K562 (cell line): ENCODE measurements around the gene CHCHD10. TPM values are rescaled to one million over a fixed set of nuclear protein-coding genes. Genes with fewer than 3 reads are reported as not detected.

Source experiments
- ATAC-seq: fragments of 200-7000 bp; cut with Tn5 transposase; 3 replicates; pipeline ENCODE4 v1.9.1; 2020; ENCODE audit warnings: moderate library complexity
- BruUV-seq: library from RNA; stranded (reverse); fragments of 400-500 nt; replicated peaks from 2 replicates; lab custom pipeline; 2021; lab: Mats Ljungman, UMichigan
- CTCF ChIA-PET: fragments of 300-600 bp; formaldehyde crosslinking; extraction: SDS; loops from one replicate; lab custom pipeline; 2021; ENCODE audit warnings: low intra/inter-chr PET ratio; lab: Yijun Ruan, JAX
- POLR2A ChIA-PET: fragments of 300-600, 350-650 bp; sonication (Branson Sonifier 250); formaldehyde crosslinking; extraction: SDS; loops from one replicate; lab custom pipeline; 2021; ENCODE audit warnings: antibody characterized with exemption, inconsistent platforms; lab: Yijun Ruan, JAX
- DNase-seq, 4 experiments: peaks; one replicate each; pipeline versions ENCODE4 v3.0.0 to v3.0.0-alpha.2; 2011 to 2018; ENCODE audit warnings: low spot score in 3 of 4, mixed read lengths in 3 of 4; ENCODE audit errors: extremely low read depth in 1 of 4
- FAIRE-seq: peaks from 2 replicates; lab custom pipeline; 2011; peaks lifted over from hg19 to GRCh38; lab: Jason Lieb, UNC
- H2AFZ ChIP-seq: 2 replicates; pipeline ENCODE4 v1.6.0; 2011; ENCODE audit warnings: low read depth, low read length, control low read depth, inconsistent platforms
- H3K27ac ChIP-seq: fragments of 200-600 bp; 3 replicates; pipeline ENCODE4 v1.8.0; 2011; ENCODE audit warnings: low read depth, mild to moderate bottlenecking, control low read depth, inconsistent platforms, low read length, moderate library complexity, mixed read lengths; ENCODE audit errors: extremely low read depth
- H3K27me3 ChIP-seq, 2 experiments: fragments of 300-600 bp in 1 of 2; 2 replicates in 1 of 2; 3 replicates in 1 of 2; pipeline versions ENCODE4 v1.6.0 to v1.8.0; 2011; ENCODE audit warnings: inconsistent platforms in 2 of 2, low read length in 2 of 2, mild to moderate bottlenecking in 1 of 2, mixed read lengths in 1 of 2, moderate library complexity in 1 of 2; ENCODE audit not compliant: control insufficient read depth in 2 of 2, insufficient read depth in 2 of 2
- H3K36me3 ChIP-seq: fragments of 300-600 bp; 3 replicates; pipeline ENCODE4 v1.8.0; 2011; ENCODE audit warnings: mild to moderate bottlenecking, low read length, inconsistent platforms; ENCODE audit not compliant: control insufficient read depth, insufficient read depth
- H3K4me1 ChIP-seq, 2 experiments: fragments of 200-600 bp in 1 of 2; replicated peaks in 1 of 2; 2 replicates in 1 of 2; 3 replicates in 1 of 2; pipeline versions ENCODE4 v1.5.1 to v1.8.0; 2011; ENCODE audit warnings: inconsistent platforms in 2 of 2, low read length in 2 of 2, mild to moderate bottlenecking in 1 of 2, mixed read lengths in 1 of 2, moderate library complexity in 1 of 2; ENCODE audit not compliant: control insufficient read depth in 2 of 2, insufficient read depth in 2 of 2
- H3K4me2 ChIP-seq: 2 replicates; pipeline ENCODE4 v1.6.1; 2011; ENCODE audit warnings: low read length, control low read depth, inconsistent platforms, mixed read lengths; ENCODE audit not compliant: insufficient read depth
- H3K4me3 ChIP-seq: fragments of 200-600 bp; sonication (generic), shearing (Covaris generic); 2 replicates; pipeline ENCODE4 v1.5.1; 2016; ENCODE audit warnings: control low read depth, inconsistent platforms
- H3K79me2 ChIP-seq: fragments of 200-600 bp; 3 replicates; pipeline ENCODE4 v1.8.0; 2011; ENCODE audit warnings: low read length, inconsistent platforms; ENCODE audit not compliant: control insufficient read depth, insufficient read depth
- H3K9ac ChIP-seq, 2 experiments: 2 replicates each; pipeline versions ENCODE4 v1.6.0 to v1.6.1; 2011; ENCODE audit warnings: low read depth in 2 of 2, low read length in 2 of 2, control low read depth in 1 of 2, inconsistent platforms in 1 of 2, mild to moderate bottlenecking in 1 of 2, mixed read lengths in 1 of 2; ENCODE audit not compliant: insufficient read depth in 1 of 2
- H3K9me1 ChIP-seq: one replicate; pipeline ENCODE4 v1.6.0; 2011; ENCODE audit warnings: inconsistent platforms, mild to moderate bottlenecking, low read length, moderate library complexity; ENCODE audit not compliant: control insufficient read depth, insufficient read depth
- H3K9me3 ChIP-seq: replicated peaks from 2 replicates; pipeline ENCODE4 v1.5.1; 2011; ENCODE audit warnings: low read depth, low read length, inconsistent platforms; ENCODE audit not compliant: control insufficient read depth, insufficient read depth
- H4K20me1 ChIP-seq: replicated peaks from 2 replicates; pipeline ENCODE4 v1.6.1; 2011; ENCODE audit warnings: low read length, inconsistent platforms, mixed read lengths; ENCODE audit not compliant: control insufficient read depth, insufficient read depth
- EWSR1 ChIP-seq: fragments of 450-650 bp; IDR thresholded peaks from 2 replicates; pipeline ENCODE4 v1.6.1; 2018; ENCODE audit warnings: borderline replicate concordance, mild to moderate bottlenecking, low read depth, moderate library complexity; ENCODE audit not compliant: partially characterized antibody
- JUN ChIP-seq, 2 experiments: sonication (generic) in 1 of 2; formaldehyde crosslinking in 1 of 2; IDR thresholded peaks; 2 replicates each; pipeline versions ENCODE4 v1.6.1 to v1.8.0; 2012 to 2022; ENCODE audit warnings: borderline replicate concordance in 2 of 2, mild to moderate bottlenecking in 2 of 2, improper control_type of control experiment in 1 of 2, low read depth in 1 of 2, low read length in 1 of 2, missing genetic modification reagents in 1 of 2
- MTF1 ChIP-seq: fragments of 250-450 bp; sonication (Bioruptor Pico); IDR thresholded peaks from 2 replicates; pipeline ENCODE4 v1.9.0; 2021; ENCODE audit warnings: moderate library complexity, mild to moderate bottlenecking, inconsistent platforms, borderline replicate concordance
- PHF21A ChIP-seq: fragments of 450-650 bp; IDR thresholded peaks from 2 replicates; pipeline ENCODE4 v1.6.1; 2017; ENCODE audit warnings: low read depth, borderline replicate concordance
- RAD51 ChIP-seq: fragments of 450-650 bp; IDR thresholded peaks from 2 replicates; pipeline ENCODE4 v1.7.1; 2016; ENCODE audit warnings: low read depth, mild to moderate bottlenecking, borderline replicate concordance
- YBX1 ChIP-seq: fragments of 450-650 bp; IDR thresholded peaks from 2 replicates; pipeline ENCODE4 v1.7.1; 2016; ENCODE audit warnings: mild to moderate bottlenecking
- ZC3H11A ChIP-seq: IDR thresholded peaks from 2 replicates; pipeline ENCODE4 v1.6.1; 2012; ENCODE audit warnings: low read depth, low read length, improper control_type of control experiment
- ZNF121 ChIP-seq: sonication (generic); formaldehyde crosslinking; conservative IDR thresholded peaks from 2 replicates; pipeline ENCODE4 v1.8.0; 2022; ENCODE audit warnings: missing genetic modification reagents
- ZNF384 ChIP-seq: IDR thresholded peaks from 2 replicates; pipeline ENCODE4 v1.6.1; 2012; ENCODE audit warnings: low read depth, low read length, improper control_type of control experiment
- ZNF696 ChIP-seq: fragments of 250-450 bp; sonication (Bioruptor Pico); conservative IDR thresholded peaks from 2 replicates; pipeline ENCODE4 v1.4.0; 2020; ENCODE audit warnings: mild to moderate bottlenecking, moderate library complexity
- WGBS: fragments of 100-300 bp; shearing (Covaris generic); methylation state at CpG from one replicate; pipeline ENCODE4 v1.1.6; 2016; ENCODE audit warnings: low coverage, mixed read lengths; ENCODE audit not compliant: insufficient coverage; ENCODE audit errors: missing lambda C conversion rate; 5-methylcytosine and 5-hydroxymethylcytosine counted together
- in situ Hi-C: fragments of 300-500 bp; cut with MboI; formaldehyde crosslinking; loops from 4 replicates; pipeline ENCODE4 v1.15.0; 2018; ENCODE audit warnings: inconsistent platforms, mixed read lengths
- intact Hi-C: fragments of 100-400 bp; cut with micrococcal nuclease; formaldehyde crosslinking; loops from 2 replicates; pipeline ENCODE4 v1.14.2; 2022
- polyA plus RNA-seq, 8 experiments: library from polyadenylated mRNA; depleted of rRNA in 4 of 8; stranded (reverse) in 5 of 8; unstranded in 3 of 8; fragments of >200 nt; fragmentation: Nextera tagmentation in 2 of 8; fragmentation: Illumina TruSeq in 1 of 8; extraction: Ambion mirVana in 2 of 8; extraction: Trizol in 1 of 8; gene quantifications; 2 replicates each; pipeline versions ENCODE4 v1.2.1 to v1.2.3, GENCODE V29; 2011 to 2014; ENCODE audit warnings: inconsistent platforms in 1 of 8, missing spikeins in 1 of 8
- total RNA-seq, 7 experiments: library from RNA; depleted of rRNA in 6 of 7; stranded (reverse); fragments of >200 nt in 6 of 7; fragmentation: Illumina TruSeq in 2 of 7; extraction: Trizol in 2 of 7; gene quantifications; 2 replicates each; pipeline versions ENCODE4 v1.2.1 to v1.2.3, GENCODE V29; 2011 to 2021; ENCODE audit warnings: low replicate concordance in 1 of 7
- TF ChIP-seq, protein P1 (sequence below): sonication (generic); formaldehyde crosslinking; IDR thresholded peaks from 2 replicates; pipeline ENCODE4 v1.8.1; 2022; ENCODE audit warnings: missing genetic modification reagents
- TF ChIP-seq, protein P2 (sequence below): sonication (generic); IDR thresholded peaks from 2 replicates; pipeline ENCODE4 v1.6.1; 2016
- TF ChIP-seq, protein P3 (sequence below), 3 experiments: fragments of 200-800 bp in 1 of 3; sonication (Bioruptor generic) in 1 of 3; sonication (generic) in 1 of 3; formaldehyde crosslinking in 1 of 3; IDR thresholded peaks; 2 replicates each; pipeline versions ENCODE4 v1.6.1 to v1.8.0; 2016 to 2022; ENCODE audit warnings: mild to moderate bottlenecking in 2 of 3, missing compliant biosample characterization in 2 of 3, missing genetic modification characterization in 2 of 3, missing genetic modification reagents in 1 of 3
- TF ChIP-seq, protein P4 (sequence below): fragments of 250-450 bp; sonication (Bioruptor Pico); IDR thresholded peaks from 2 replicates; pipeline ENCODE4 v1.4.0; 2020; ENCODE audit warnings: borderline replicate concordance
- TF ChIP-seq, protein P5 (sequence below): fragments of 250-450 bp; sonication (Bioruptor Pico); IDR thresholded peaks from 2 replicates; pipeline ENCODE4 v1.8.0; 2021; ENCODE audit warnings: borderline replicate concordance, mild to moderate bottlenecking, moderate library complexity; ENCODE audit not compliant: poor library complexity, severe bottlenecking

Gene CHCHD10
- total and polyA plus RNA-seq, 9 of the 15 experiments (the other 6 are each of a cell fraction or from before 2014, with no cell fraction given) = 15.2 to 292 (median 102) TPM

DNA sequence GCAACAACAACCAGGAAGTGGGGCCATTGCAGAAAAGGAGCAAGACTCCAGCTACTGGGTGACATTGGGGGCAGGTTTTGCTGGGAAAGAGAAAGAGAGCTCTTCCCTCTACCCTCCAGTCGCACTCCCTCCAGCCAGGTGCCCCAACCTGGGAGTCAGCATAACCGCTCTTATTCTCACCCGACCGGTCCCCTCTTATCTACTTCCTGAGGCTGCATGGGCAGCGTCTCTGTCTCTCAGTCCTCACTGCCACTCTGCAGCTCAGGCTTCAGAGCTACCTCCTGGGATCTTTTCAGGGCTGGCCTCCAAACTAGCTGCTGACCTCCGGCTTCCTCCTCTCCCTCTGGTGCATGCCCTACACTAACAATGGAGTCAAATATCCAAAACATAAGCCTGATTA is 22.0 kb downstream of the CHCHD10 start (continued):
- TF ChIP-seq, protein P1, sequence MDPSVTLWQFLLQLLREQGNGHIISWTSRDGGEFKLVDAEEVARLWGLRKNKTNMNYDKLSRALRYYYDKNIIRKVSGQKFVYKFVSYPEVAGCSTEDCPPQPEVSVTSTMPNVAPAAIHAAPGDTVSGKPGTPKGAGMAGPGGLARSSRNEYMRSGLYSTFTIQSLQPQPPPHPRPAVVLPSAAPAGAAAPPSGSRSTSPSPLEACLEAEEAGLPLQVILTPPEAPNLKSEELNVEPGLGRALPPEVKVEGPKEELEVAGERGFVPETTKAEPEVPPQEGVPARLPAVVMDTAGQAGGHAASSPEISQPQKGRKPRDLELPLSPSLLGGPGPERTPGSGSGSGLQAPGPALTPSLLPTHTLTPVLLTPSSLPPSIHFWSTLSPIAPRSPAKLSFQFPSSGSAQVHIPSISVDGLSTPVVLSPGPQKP = no peak
- TF ChIP-seq, protein P2, sequence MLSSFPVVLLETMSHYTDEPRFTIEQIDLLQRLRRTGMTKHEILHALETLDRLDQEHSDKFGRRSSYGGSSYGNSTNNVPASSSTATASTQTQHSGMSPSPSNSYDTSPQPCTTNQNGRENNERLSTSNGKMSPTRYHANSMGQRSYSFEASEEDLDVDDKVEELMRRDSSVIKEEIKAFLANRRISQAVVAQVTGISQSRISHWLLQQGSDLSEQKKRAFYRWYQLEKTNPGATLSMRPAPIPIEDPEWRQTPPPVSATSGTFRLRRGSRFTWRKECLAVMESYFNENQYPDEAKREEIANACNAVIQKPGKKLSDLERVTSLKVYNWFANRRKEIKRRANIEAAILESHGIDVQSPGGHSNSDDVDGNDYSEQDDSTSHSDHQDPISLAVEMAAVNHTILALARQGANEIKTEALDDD = no peak
- TF ChIP-seq PHF21A (no peak), ZC3H11A (no peak)

DNA sequence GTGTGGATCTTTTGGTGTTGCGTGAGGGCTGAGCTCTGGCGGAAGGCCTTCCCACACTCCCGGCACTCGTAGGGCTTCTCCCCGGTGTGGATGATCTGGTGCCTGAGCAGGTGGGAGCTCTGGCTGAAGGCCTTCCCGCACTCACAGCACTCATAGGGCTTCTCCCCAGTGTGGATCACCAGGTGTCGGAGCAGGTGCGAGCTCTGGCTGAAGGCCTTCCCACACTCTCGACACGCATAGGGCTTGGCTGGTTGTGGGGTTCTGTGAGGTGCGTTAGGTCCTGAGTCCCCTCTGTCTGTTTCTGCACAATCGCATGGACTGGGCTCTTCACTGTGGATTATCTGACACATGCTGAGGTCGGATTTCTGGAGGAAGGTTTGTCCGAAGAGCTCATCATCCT is 23.3 kb downstream of the CHCHD10 start:
- 0 out of 3 replicates have a peak, but pooled peaks cover 1% of the 10 kb centered on the region for H3K79me2 ChIP-seq
- no peak overlapping the region for H3K9ac ChIP-seq
- DNase-seq = no peak
- in situ Hi-C loops = no loop called here
- no peaks in the 10 kb centered on the region for H3K9me3 ChIP-seq
- no peak overlapping the region for H3K27ac ChIP-seq
- peaks cover under 1 to 7% of the 10 kb centered on the region in 2 experiments; a peak in 4 of 5 replicates for H3K4me1 ChIP-seq
- ChIA-PET POLR2A (interaction anchor here (1.0 to 1.6 kb wide), 4 partner anchors 9 to 16 kb away, joined by 3 to 8 read pairs (median 4); no protein-coding TSS in a partner anchor), CTCF (no interaction called here)
- no peak overlapping the region for H2AFZ ChIP-seq
- BruUV-seq = no TSS peak
- H3K4me3 ChIP-seq = no peak overlapping the region
- 94% methylated on average over 10 of the region's 14 CpGs for WGBS
- intact Hi-C loops = no loop called here
- FAIRE-seq = no peak
- no peak for ATAC-seq
- H3K9me1 ChIP-seq = no peaks in the 10 kb centered on the region
- no peaks in the 10 kb centered on the region for H3K27me3 ChIP-seq
- H3K4me2 ChIP-seq = no peak overlapping the region
- H4K20me1 ChIP-seq = no peaks in the 10 kb centered on the region
- peaks cover 26% of the 10 kb centered on the region; the same call in 2 of the 3 replicates for H3K36me3 ChIP-seq
- TF ChIP-seq ZNF384 (no peak), YBX1 (no peak), ZNF121 (CRISPR knock-in tag) (no peak), JUN (IDR thresholded peaks at IDR 0.05; ENCODE audit: borderline replicate concordance, low read depth, low read length) (no peak), JUN (CRISPR knock-in tag; IDR thresholded peaks at IDR 0.05; ENCODE audit: borderline replicate concordance) (no peak), MTF1 (no peak), ZNF696 (CRISPR knock-in tag) (no peak), EWSR1 (no peak), RAD51 (no peak)
- TF ChIP-seq, protein P3, sequence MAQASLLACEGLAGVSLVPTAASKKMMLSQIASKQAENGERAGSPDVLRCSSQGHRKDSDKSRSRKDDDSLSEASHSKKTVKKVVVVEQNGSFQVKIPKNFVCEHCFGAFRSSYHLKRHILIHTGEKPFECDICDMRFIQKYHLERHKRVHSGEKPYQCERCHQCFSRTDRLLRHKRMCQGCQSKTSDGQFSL (CRISPR knock-in tag; IDR thresholded peaks at IDR 0.05) = no peak
- TF ChIP-seq, protein P3 (tag; IDR thresholded peaks at IDR 0.05) = no peak
- TF ChIP-seq, protein P4, sequence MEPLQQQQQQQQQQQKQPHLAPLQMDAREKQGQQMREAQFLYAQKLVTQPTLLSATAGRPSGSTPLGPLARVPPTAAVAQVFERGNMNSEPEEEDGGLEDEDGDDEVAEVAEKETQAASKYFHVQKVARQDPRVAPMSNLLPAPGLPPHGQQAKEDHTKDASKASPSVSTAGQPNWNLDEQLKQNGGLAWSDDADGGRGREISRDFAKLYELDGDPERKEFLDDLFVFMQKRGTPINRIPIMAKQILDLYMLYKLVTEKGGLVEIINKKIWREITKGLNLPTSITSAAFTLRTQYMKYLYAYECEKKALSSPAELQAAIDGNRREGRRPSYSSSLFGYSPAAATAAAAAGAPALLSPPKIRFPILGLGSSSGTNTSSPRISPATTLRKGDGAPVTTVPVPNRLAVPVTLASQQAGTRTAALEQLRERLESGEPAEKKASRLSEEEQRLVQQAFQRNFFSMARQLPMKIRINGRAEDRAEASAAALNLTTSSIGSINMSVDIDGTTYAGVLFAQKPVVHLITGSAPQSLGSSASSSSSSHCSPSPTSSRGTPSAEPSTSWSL (CRISPR knock-in tag) = no peak
- TF ChIP-seq, protein P5, sequence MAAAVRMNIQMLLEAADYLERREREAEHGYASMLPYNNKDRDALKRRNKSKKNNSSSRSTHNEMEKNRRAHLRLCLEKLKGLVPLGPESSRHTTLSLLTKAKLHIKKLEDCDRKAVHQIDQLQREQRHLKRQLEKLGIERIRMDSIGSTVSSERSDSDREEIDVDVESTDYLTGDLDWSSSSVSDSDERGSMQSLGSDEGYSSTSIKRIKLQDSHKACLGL (CRISPR knock-in tag) = no peak
